Right renal cortex interstitium (tissue), 3 donors: Measurements from ENCODE around the gene KRTAP10-6. TPM values are rescaled to one million over a fixed set of nuclear protein-coding genes. Genes with fewer than 3 reads are reported as not detected.
"Not testable (repeated sequence)": the region's sequence is repeated elsewhere in the genome, so short reads cannot be mapped to it uniquely, and the experiment has no call there.

ENCODE experiments used
- DNase-seq, 3 donors: peaks; one replicate each; pipeline ENCODE4 v3.0.0-alpha.2; 2013; ENCODE audit warnings: low read depth in 3 of 3, low spot score in 2 of 3
- polyA plus RNA-seq, 3 donors: library from polyadenylated mRNA; unstranded; fragments of 120-200 nt; gene quantifications; one replicate each; pipeline ENCODE4 v1.2.1, GENCODE V29; 2013; ENCODE audit not compliant: insufficient read length in 3 of 3

KRTAP10-6 gene
- polyA plus RNA-seq, 3 donors = not detected

DNA sequence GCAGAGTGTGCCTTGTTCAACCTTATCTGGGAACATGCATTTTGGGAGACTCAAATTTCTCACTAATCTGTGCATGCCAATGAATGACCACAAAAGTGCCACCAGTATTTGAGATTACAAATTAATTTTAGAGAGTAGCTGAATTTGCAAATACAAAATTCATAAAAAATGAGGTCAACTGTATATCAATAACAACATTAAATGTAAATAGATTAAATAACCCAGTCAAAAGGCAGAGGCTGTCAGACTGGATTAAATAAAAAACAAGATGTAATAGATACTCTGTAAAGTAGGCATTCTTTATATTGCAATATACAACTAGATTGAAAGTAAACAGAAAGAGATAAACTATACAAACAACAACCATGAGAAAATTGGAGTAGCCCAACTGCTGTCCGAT lies 28.2 kb downstream of the KRTAP10-6 start:
- DNase-seq = no peak

DNA sequence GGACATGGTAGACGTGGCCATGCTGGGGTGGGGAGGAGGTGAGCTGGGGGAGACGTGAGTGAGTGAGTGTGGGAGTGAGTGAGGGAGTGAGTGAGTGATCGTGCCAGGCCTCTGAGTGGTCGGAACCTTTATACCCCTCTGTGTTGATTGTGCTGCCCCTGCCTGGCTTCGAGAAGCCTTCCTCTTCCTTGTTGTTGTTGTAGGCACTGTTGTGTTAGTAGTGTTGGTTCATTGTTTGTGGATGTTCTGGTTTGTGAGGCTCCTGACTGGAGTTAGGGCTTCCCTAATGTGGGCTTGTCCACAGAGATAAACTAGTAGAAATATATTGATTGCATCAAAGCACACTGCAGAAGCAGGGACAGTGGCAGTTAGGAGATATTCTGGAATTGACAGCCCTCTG lies 33.6 kb downstream of the KRTAP10-6 start, which contains the start of gene KRTAP10-3:
TSS of gene KRTAP10-3 (minus strand) at position 101 of the 400 bp plus-strand sequence. CDS start at position 21, 80 bp downstream.
- no peak for DNase-seq

DNA sequence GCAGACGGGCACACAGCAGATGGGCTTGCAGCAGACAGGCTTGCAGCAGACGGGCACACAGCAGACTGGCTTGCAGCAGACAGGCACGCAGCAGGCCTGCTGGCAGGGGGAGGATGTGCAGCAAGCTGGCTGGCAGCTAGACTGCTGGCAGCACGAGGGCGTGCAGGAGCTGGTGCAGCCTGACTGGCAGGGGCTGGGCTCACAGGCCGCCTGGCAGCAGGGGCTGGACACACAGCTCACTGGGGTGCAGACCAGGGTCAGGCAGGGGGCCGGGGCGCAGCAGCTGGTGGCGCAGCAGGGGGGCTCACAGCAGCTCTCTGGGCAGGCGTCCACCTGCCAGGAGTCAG lies 34.0 kb downstream of the KRTAP10-6 start:
- not testable (repeated sequence) for DNase-seq

DNA sequence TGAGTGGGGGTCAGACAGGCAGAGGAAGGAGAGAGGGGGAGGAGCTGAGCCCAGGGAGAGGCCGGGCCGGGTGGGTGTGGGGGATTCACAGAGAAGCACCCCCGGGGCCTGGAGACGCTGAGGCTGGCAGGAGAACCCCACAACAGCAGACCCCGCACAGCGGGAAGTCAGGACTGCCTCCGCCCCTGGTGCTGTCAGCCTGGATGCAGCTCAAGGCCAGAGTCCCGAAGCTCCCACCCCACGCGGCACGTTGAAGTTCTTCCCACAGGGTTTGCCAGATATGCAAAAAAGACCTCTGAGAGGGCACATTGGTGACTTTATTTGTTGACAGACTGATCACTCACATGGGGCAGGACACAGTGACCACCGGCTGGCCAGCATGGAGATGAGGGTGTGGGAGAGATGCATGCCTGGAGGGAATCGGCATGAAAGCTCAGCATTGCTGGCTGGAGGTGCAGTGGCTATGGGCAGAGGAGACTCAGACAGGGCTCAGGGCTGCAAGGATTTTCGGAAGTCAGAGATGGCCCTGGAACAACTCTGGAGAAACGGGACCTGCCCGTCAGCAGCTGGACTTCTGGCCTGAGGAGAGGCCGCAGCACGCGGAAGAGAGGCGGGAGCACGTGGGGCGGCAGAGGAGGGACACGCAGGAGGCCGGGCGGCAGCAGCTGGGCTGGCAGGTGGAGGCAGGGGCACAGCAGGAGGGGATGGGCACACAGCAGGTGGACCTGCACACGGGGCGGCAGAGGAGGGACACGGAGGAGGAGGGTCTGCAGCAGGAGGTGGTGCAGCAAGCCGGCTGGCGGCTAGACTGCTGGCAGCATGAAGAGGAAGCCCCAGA lies 34.6 kb downstream of the KRTAP10-6 start:
- no peak for DNase-seq

DNA sequence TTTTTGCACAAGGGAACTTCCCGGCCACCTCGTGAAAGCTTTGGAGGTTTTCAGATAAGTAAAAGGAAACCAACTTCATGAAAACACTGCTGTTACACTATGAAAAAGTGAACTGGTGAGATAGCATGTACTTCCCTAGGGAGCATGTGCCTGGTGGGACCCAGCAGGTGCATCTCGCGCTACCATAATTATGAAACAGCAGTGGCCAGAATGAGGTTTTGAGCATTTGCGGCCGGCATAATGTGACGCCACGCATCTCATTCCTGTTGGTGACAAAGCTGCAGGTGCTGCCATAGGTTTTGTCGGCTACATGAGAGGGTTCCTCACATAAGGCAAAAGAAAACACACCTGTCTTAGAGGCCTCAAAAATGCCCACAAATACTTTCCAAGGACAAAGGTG lies 35.4 kb downstream of the KRTAP10-6 start:
- no peak for DNase-seq

DNA sequence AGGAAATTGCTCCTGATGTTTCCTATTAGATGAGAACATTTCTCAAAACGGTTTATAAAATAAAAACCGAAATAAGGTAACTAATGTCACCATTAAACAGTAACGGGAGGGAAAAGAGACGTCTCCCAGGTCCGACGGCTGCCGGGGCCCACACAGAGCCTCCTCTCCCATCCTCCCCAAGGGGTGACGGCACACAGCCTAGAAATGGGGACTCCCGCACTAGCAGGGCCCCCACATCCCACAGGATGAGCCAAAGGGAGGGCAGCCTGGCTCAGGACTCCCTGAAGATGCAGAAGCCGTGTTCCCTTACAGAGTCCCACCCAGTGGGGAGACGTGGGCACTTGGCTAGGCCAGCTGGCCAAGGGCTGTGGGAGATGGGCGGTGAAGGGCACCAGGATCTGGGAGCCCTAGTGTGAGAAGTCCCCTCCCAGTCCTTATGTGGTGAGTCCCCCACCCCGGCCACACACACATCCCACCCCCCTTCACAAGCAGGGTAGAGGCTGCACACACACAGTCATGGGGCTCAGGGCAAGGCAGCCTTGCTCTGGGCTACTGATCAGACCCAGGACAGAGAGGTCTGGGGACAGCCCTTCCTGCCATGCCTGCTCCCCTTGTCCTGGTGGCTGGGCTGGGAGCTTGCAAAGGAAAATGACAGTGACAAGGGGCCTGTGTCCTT lies 37.0 kb downstream of the KRTAP10-6 start:
- DNase-seq = no peak

DNA sequence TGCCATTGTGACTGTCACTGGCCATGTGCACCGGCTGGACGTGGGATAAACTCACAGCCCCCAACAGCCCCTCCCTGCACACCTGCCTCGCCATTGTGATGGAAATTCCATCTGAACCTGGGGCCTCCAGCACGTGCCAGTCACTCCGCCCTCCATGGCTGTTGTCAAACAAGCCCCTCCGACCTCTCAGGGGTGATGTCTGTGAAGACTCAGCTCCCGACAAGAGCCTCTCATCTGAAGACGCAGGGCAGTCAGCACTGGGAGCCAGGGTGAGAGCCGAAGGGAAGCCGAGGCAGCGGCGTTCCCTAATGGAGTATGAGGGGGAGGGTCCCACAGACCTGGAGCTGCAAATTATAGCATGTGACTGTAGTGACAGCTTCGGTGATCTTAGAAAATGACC lies 39.6 kb downstream of the KRTAP10-6 start:
- DNase-seq = no peak

DNA sequence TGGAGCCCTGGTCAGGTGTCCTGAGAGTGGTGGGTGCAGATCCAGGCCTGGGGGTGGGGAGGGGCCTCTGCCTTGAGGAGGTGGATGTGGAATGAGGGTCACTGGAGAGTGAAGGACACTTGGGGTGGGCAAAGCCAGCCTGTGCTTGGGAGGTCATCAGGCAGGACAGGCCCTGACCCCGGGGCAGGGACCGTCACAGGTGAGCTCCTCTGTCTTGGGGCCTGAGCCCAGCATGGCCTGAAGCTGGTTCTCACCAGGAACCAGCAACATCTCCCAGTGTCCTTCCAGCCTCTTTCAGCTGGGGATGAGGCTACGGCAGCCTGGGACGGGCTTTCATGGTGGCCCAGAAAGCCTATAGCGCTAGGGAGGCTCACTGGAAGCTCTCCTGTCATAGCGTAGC lies 40.2 kb downstream of the KRTAP10-6 start:
- no peak for DNase-seq

DNA sequence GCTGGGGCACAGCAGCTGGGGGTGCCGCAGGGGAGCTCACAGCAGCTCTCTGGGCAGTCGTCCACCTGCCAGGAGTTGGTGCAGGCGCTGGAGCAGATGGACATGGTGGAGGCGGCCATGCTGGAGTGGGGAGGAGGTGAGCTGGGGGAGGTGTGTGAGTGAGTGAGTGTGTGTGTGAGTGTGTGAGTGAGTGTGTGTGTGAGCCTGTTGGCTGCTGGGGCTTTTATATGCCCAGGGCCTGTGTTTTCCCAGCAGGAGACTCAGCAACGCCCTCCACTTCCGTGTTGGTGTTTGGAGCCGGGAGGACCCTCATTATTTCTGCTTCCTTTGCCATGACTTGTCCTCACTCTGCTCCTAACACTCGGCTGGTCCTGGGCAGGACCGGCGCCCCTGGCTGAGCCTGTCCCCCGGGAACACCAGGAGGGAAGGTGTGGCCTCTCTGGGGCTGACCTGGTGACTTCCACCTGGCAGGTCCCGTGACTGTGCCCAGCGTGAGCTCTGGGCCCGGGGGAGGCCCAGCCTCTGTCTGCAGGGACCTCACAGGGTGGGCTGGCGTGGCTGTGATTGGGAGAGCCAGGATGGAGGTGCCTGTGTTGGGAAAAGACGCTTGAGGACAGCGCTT lies 40.9 kb downstream of the KRTAP10-6 start, which contains the start of gene KRTAP10-2:
TSS of gene KRTAP10-2 (minus strand) at position 166 of the 622 bp plus-strand sequence. CDS start at position 119, 47 bp downstream.
- DNase-seq = no peak

DNA sequence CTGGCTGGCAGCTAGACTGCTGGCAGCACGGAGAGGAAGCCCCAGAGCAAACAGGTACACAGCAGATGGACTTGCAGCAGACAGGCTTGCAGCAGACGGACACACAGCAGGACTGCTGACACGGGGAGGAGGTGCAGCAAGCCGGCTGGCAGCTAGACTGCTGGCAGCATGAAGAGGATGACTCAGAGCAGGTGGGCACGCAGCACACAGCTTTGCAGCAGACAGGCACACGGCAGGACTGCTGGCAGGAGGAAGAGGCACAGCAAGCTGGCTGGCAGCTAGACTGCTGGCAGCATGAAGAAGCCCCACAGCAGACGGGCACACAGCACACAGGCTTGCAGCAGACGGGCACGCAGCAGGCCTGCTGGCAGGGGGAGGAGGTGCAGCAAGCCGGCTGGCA lies 41.5 kb downstream of the KRTAP10-6 start:
- DNase-seq = no peak

DNA sequence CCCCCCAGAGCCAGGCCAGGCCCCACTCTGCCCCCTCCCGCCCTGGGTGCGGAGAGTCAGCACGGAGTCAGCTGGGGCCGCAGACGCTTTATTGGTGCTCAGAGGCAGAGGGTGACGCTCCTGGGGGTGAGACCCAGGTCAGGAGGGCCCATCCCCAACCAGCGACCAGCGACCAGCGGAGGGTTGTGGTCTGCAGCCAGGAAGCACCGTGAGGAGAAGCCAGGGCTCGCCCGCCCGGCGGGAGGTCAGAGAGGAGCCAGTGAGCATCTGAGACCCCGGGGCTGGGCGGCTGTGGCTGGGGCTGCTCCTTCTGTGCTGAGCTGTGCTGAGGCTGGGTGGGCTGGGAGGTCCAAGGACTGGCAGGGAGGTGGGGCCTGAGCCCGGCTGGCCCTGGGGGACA lies 42.0 kb downstream of the KRTAP10-6 start:
- not testable (repeated sequence) for DNase-seq

DNA sequence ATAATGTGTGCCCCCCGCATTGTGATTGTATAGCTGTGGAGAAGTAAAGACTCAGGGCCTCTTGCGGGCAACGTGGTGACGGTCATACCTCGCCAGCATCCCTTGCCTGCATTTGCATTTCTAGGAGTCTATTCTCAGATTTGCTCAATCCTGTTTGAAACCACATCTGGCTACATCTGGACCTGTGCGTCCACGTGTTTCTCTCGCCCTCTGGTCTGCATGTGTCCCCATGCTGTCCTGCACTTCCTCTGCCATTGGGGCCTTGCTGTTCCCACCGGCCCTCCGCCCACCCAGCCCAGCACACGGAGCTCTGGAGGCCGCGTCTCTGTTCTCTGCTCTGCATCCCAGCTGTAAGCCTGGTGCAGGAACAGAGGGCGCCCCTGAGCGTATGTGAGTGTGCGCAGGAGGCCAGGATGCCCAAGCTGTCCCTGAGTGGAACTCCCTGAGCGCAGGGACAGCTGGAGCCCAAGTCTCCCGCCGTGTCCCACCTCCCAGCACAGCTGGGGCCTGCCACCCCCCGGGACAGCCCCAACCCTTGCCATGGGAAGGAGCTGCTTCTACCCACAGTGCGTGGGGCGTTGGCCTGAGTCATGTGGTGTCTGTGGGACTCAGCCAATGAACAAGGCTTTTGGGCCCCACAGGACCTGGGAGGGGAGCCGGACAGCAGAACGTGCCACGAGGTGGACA lies 42.6 kb downstream of the KRTAP10-6 start:
- DNase-seq = no peak

DNA sequence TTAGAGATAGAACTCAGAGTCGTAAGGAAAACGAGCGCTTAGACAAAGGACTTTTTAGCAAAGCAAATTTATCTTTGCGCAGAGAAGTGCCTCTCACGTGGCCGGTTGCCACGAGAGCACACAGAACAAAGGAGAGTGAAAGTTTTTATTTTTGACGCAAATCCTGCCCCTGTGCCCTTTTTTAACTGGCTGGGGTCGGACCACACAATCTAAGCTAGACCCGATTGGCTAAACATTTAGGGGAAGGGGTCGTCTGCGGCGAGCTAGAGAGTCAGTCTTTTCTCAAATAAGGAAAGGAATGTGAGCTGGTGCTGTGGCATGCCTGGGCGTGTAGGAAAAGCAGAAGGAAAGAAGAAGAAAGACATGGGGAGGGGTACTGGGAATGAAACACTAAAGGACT lies 43.4 kb downstream of the KRTAP10-6 start:
- DNase-seq = no peak

DNA sequence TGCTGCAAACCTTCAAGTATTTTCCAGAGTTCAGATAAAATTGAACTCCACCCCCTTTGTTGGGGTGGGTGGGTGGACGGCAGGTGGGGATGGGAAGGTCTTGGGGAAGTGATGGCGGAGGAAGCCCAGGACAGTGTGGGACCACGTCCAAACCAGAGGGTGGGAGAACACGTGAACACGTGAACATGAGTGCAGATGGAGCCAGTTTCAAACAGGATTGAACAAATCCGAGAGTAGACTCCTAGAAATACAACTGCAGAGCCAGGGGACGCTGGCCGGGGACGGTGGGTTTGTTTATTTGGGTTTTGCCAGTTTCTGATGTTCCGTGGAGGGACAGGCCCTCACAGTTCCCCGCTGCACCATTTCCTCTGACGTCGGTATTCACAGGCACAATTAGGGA lies 43.9 kb downstream of the KRTAP10-6 start:
- DNase-seq = no peak

DNA sequence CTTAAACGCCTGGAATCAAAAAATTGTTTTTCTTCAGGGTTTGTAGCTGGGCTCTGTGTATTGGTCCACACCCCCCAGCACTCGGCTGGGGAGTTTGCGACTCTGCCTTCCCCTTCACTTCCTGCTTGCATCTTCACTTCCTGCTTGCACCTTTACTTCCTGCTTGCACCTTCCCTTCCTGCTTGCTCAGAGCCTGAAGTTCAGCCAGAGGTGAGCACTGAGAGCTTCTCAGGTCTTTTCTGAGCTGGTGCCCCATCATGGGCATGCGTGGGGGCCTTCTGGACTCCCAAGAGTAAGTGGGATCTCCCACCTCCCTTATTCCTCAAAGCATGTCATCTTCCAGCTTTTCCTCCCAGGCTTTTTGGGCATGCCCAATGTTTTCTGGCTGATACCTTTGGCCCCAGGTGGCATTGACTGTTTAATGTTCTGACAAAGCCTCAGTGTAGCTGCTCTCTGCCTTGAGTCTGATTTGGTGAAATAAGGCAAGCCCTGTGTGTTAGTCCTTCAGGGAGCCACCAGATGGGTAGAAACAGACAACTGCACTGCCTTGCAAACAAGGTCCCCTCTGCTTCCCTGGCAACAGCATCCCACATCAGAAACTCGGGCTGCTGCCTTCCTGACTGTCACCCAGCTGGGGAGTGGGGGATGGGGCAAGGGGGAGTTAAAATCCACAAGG lies 44.5 kb downstream of the KRTAP10-6 start:
- no peak for DNase-seq

DNA sequence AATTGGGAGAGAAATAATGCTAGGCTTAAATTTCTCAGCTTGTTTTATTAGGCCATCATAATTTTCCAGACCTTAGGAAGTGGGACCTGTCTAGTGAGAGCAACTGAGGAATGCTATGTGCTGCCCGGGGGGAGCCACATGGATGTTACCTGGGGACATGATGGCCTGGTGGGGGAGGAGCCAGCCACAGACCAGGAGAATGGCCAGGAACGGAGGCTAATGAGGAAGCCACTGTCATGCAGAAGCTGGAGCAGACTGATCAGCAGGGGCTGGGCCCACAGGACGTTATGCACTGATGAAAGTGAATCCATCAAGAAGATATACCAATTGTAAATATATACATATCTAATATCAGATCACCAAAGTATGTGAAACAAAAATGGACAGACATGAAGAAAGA lies 47.7 kb downstream of the KRTAP10-6 start:
- no peak for DNase-seq

DNA sequence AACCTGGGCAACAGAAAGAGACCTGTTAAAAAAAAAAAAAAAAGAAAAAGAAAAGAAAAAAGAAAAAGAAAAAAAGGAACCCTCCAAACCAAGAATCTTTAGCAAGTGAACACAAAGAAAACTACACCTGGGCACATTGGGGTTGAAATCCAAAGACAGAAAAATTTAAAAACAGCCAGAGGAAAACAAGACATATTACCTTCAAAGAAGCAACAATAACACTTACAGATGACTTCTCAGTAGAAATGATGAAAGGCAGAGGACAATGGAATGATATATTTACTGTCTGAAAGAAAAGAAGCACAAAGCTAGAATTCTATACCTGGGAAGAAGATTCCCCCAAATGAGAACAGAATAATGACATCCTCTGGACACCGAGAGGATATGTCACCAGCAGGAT lies 49.6 kb downstream of the KRTAP10-6 start:
- DNase-seq = no peak
